K562 (cell line): ENCODE measurements around the gene SH3BP5L. TPM values are rescaled to one million over a fixed set of nuclear protein-coding genes. Genes with fewer than 3 reads are reported as not detected.

Experiments used
- ATAC-seq: fragments of 200-7000 bp; cut with Tn5 transposase; 3 replicates; pipeline ENCODE4 v1.9.1; 2020; ENCODE audit warnings: moderate library complexity
- Bru-seq: library from RNA; stranded (reverse); fragments of 400-500 nt; gene quantifications from one replicate; lab custom pipeline; 2021; lab: Mats Ljungman, UMichigan
- BruChase-seq, 2 experiments: library from RNA; stranded (reverse); fragments of 400-500 nt; gene quantifications; one replicate each; lab custom pipeline; 2021; lab: Mats Ljungman, UMichigan
- BruUV-seq: library from RNA; stranded (reverse); fragments of 400-500 nt; replicated peaks from 2 replicates; lab custom pipeline; 2021; lab: Mats Ljungman, UMichigan
- CTCF ChIA-PET: fragments of 300-600 bp; formaldehyde crosslinking; extraction: SDS; loops from one replicate; lab custom pipeline; 2021; ENCODE audit warnings: low intra/inter-chr PET ratio; lab: Yijun Ruan, JAX
- POLR2A ChIA-PET: fragments of 300-600, 350-650 bp; sonication (Branson Sonifier 250); formaldehyde crosslinking; extraction: SDS; loops from one replicate; lab custom pipeline; 2021; ENCODE audit warnings: antibody characterized with exemption, inconsistent platforms; lab: Yijun Ruan, JAX
- DNase-seq, 4 experiments: peaks; one replicate each; pipeline versions ENCODE4 v3.0.0 to v3.0.0-alpha.2; 2011 to 2018; ENCODE audit warnings: low spot score in 3 of 4, mixed read lengths in 3 of 4; ENCODE audit errors: extremely low read depth in 1 of 4
- FAIRE-seq: peaks from 2 replicates; lab custom pipeline; 2011; peaks lifted over from hg19 to GRCh38; lab: Jason Lieb, UNC
- H2AFZ ChIP-seq: 2 replicates; pipeline ENCODE4 v1.6.0; 2011; ENCODE audit warnings: low read depth, low read length, control low read depth, inconsistent platforms
- H3K27ac ChIP-seq: fragments of 200-600 bp; 3 replicates; pipeline ENCODE4 v1.8.0; 2011; ENCODE audit warnings: low read depth, mild to moderate bottlenecking, control low read depth, inconsistent platforms, low read length, moderate library complexity, mixed read lengths; ENCODE audit errors: extremely low read depth
- H3K27me3 ChIP-seq, 2 experiments: fragments of 300-600 bp in 1 of 2; 2 replicates in 1 of 2; 3 replicates in 1 of 2; pipeline versions ENCODE4 v1.6.0 to v1.8.0; 2011; ENCODE audit warnings: inconsistent platforms in 2 of 2, low read length in 2 of 2, mild to moderate bottlenecking in 1 of 2, mixed read lengths in 1 of 2, moderate library complexity in 1 of 2; ENCODE audit not compliant: control insufficient read depth in 2 of 2, insufficient read depth in 2 of 2
- H3K36me3 ChIP-seq: fragments of 300-600 bp; 3 replicates; pipeline ENCODE4 v1.8.0; 2011; ENCODE audit warnings: mild to moderate bottlenecking, low read length, inconsistent platforms; ENCODE audit not compliant: control insufficient read depth, insufficient read depth
- H3K4me1 ChIP-seq, 2 experiments: fragments of 200-600 bp in 1 of 2; replicated peaks in 1 of 2; 2 replicates in 1 of 2; 3 replicates in 1 of 2; pipeline versions ENCODE4 v1.5.1 to v1.8.0; 2011; ENCODE audit warnings: inconsistent platforms in 2 of 2, low read length in 2 of 2, mild to moderate bottlenecking in 1 of 2, mixed read lengths in 1 of 2, moderate library complexity in 1 of 2; ENCODE audit not compliant: control insufficient read depth in 2 of 2, insufficient read depth in 2 of 2
- H3K4me2 ChIP-seq: 2 replicates; pipeline ENCODE4 v1.6.1; 2011; ENCODE audit warnings: low read length, control low read depth, inconsistent platforms, mixed read lengths; ENCODE audit not compliant: insufficient read depth
- H3K4me3 ChIP-seq: fragments of 200-600 bp; sonication (generic), shearing (Covaris generic); 2 replicates; pipeline ENCODE4 v1.5.1; 2016; ENCODE audit warnings: control low read depth, inconsistent platforms
- H3K79me2 ChIP-seq: fragments of 200-600 bp; 3 replicates; pipeline ENCODE4 v1.8.0; 2011; ENCODE audit warnings: low read length, inconsistent platforms; ENCODE audit not compliant: control insufficient read depth, insufficient read depth
- H3K9ac ChIP-seq, 2 experiments: 2 replicates each; pipeline versions ENCODE4 v1.6.0 to v1.6.1; 2011; ENCODE audit warnings: low read depth in 2 of 2, low read length in 2 of 2, control low read depth in 1 of 2, inconsistent platforms in 1 of 2, mild to moderate bottlenecking in 1 of 2, mixed read lengths in 1 of 2; ENCODE audit not compliant: insufficient read depth in 1 of 2
- H3K9me1 ChIP-seq: one replicate; pipeline ENCODE4 v1.6.0; 2011; ENCODE audit warnings: inconsistent platforms, mild to moderate bottlenecking, low read length, moderate library complexity; ENCODE audit not compliant: control insufficient read depth, insufficient read depth
- H3K9me3 ChIP-seq: replicated peaks from 2 replicates; pipeline ENCODE4 v1.5.1; 2011; ENCODE audit warnings: low read depth, low read length, inconsistent platforms; ENCODE audit not compliant: control insufficient read depth, insufficient read depth
- H4K20me1 ChIP-seq: replicated peaks from 2 replicates; pipeline ENCODE4 v1.6.1; 2011; ENCODE audit warnings: low read length, inconsistent platforms, mixed read lengths; ENCODE audit not compliant: control insufficient read depth, insufficient read depth
- ATF2 ChIP-seq: sonication (generic); formaldehyde crosslinking; IDR thresholded peaks from 2 replicates; pipeline ENCODE4 v1.8.1; 2022; ENCODE audit warnings: missing genetic modification reagents
- ELK1 ChIP-seq: sonication (generic); formaldehyde crosslinking; IDR thresholded peaks from 2 replicates; pipeline ENCODE4 v1.8.1; 2022; ENCODE audit warnings: missing genetic modification reagents
- HNRNPK ChIP-seq: fragments of 200-400 bp; formaldehyde crosslinking; IDR thresholded peaks from one replicate; pipeline ENCODE4 v1.6.1; 2018; ENCODE audit warnings: mild to moderate bottlenecking, low read depth, low read length; ENCODE audit not compliant: poor library complexity, severe bottlenecking
- ILK ChIP-seq: fragments of 450-650 bp; IDR thresholded peaks from 2 replicates; pipeline ENCODE4 v1.6.1; 2016; ENCODE audit warnings: missing genetic modification characterization, low read depth, mild to moderate bottlenecking, missing compliant biosample characterization, moderate library complexity, borderline replicate concordance
- KDM5B ChIP-seq: fragments of 200-600 bp; sonication (generic); IDR thresholded peaks from 2 replicates; pipeline ENCODE4 v1.6.1; 2012; ENCODE audit warnings: low read depth, mild to moderate bottlenecking, moderate library complexity, low read length, control low read depth, inconsistent platforms; ENCODE audit not compliant: insufficient replicate concordance
- NFIC ChIP-seq: fragments of 450-650 bp; IDR thresholded peaks from 2 replicates; pipeline ENCODE4 v1.6.1; 2017; ENCODE audit warnings: mild to moderate bottlenecking, inconsistent platforms
- PYGO2 ChIP-seq: fragments of 450-650 bp; IDR thresholded peaks from 2 replicates; pipeline ENCODE4 v1.6.1; 2016; ENCODE audit warnings: mild to moderate bottlenecking, missing genetic modification characterization, moderate library complexity, missing compliant biosample characterization
- THRB ChIP-seq: fragments of 450-650 bp; formaldehyde crosslinking; conservative IDR thresholded peaks from 2 replicates; pipeline ENCODE4 v1.4.0; 2022; ENCODE audit warnings: mild to moderate bottlenecking, missing genetic modification characterization
- U2AF1 ChIP-seq: fragments of 200-400 bp; formaldehyde crosslinking; optimal IDR thresholded peaks from 2 replicates; pipeline ENCODE3; 2017; ENCODE audit warnings: mild to moderate bottlenecking, low read depth, low read length, moderate library complexity
- XRCC3 ChIP-seq: fragments of 450-650 bp; IDR thresholded peaks from 2 replicates; pipeline ENCODE4 v1.6.1; 2017; ENCODE audit warnings: mild to moderate bottlenecking, moderate library complexity
- ZNF282 ChIP-seq: sonication (generic); formaldehyde crosslinking; IDR thresholded peaks from 2 replicates; pipeline ENCODE4 v1.8.1; 2023; ENCODE audit warnings: missing genetic modification reagents
- WGBS: fragments of 100-300 bp; shearing (Covaris generic); methylation state at CpG from one replicate; pipeline ENCODE4 v1.1.6; 2016; ENCODE audit warnings: low coverage, mixed read lengths; ENCODE audit not compliant: insufficient coverage; ENCODE audit errors: missing lambda C conversion rate; 5-methylcytosine and 5-hydroxymethylcytosine counted together
- in situ Hi-C: fragments of 300-500 bp; cut with MboI; formaldehyde crosslinking; loops from 4 replicates; pipeline ENCODE4 v1.15.0; 2018; ENCODE audit warnings: inconsistent platforms, mixed read lengths
- intact Hi-C: fragments of 100-400 bp; cut with micrococcal nuclease; formaldehyde crosslinking; loops from 2 replicates; pipeline ENCODE4 v1.14.2; 2022
- long read RNA-seq, 3 experiments: library from polyadenylated mRNA in 2 of 3; library from RNA in 1 of 3; unstranded in 2 of 3; stranded (forward) in 1 of 3; transcript quantifications; one replicate each; pipeline ENCODE4 v2.0.0, GENCODE V29; 2019 to 2022
- polyA minus RNA-seq, 3 experiments: library from RNA; depleted of rRNA, polyadenylated mRNA; stranded (reverse); fragments of >200 nt; gene quantifications; 2 replicates each; pipeline ENCODE4 v1.2.3, GENCODE V29; 2011
- polyA plus RNA-seq, 8 experiments: library from polyadenylated mRNA; depleted of rRNA in 4 of 8; stranded (reverse) in 5 of 8; unstranded in 3 of 8; fragments of >200 nt; fragmentation: Nextera tagmentation in 2 of 8; fragmentation: Illumina TruSeq in 1 of 8; extraction: Ambion mirVana in 2 of 8; extraction: Trizol in 1 of 8; gene quantifications; 2 replicates each; pipeline versions ENCODE4 v1.2.1 to v1.2.3, GENCODE V29; 2011 to 2014; ENCODE audit warnings: inconsistent platforms in 1 of 8, missing spikeins in 1 of 8
- total RNA-seq, 7 experiments: library from RNA; depleted of rRNA in 6 of 7; stranded (reverse); fragments of >200 nt in 6 of 7; fragmentation: Illumina TruSeq in 2 of 7; extraction: Trizol in 2 of 7; gene quantifications; 2 replicates each; pipeline versions ENCODE4 v1.2.1 to v1.2.3, GENCODE V29; 2011 to 2021; ENCODE audit warnings: low replicate concordance in 1 of 7

Gene SH3BP5L
- total RNA-seq (2011; cell fraction: chromatin; rRNA removed; ENCODE audit: low replicate concordance), result 51.2 and 69.6 TPM in 2 replicates
- 41.5 and 45.0 TPM in 2 replicates for total RNA-seq (2011; cell fraction: nucleolus; rRNA removed)
- 64.2 and 69.8 TPM in 2 replicates for total RNA-seq (2011; cell fraction: nucleoplasm; rRNA removed)
- total RNA-seq (2014; rRNA removed) (22.0 and 22.5 TPM in 2 replicates), total RNA-seq (2014; rRNA removed; fragmentation: Illumina TruSeq; extraction: Trizol) (9.3 and 10.3 TPM in 2 replicates), total RNA-seq (2015; rRNA removed; fragmentation: Illumina TruSeq; extraction: Trizol) (15.4 and 15.8 TPM in 2 replicates), total RNA-seq (2021) (21.2 and 26.5 TPM in 2 replicates), polyA plus RNA-seq (2011; rRNA removed) (16.1 and 20.2 TPM in 2 replicates), polyA plus RNA-seq (2014; fragmentation: Illumina TruSeq; extraction: Trizol) (15.7 and 20.2 TPM in 2 replicates), polyA plus RNA-seq (2014; fragmentation: Nextera tagmentation; extraction: Ambion mirVana) (1 to 10 TPM; 1.9 to 2.7 TPM), polyA plus RNA-seq (2014; rRNA removed) (18.8 and 20.7 TPM in 2 replicates), polyA minus RNA-seq (2011; rRNA and poly(A)+ RNA removed) (17.2 and 18.0 TPM in 2 replicates), Bru-seq, nascent RNA (percentile 75 among the genes with signal in this experiment), BruChase-seq, experiment 1, labeled RNA remaining after a 2-hour chase (percentile 75 among the genes with signal in this experiment), BruChase-seq, experiment 2, labeled RNA remaining after a 6-hour chase (percentile 72 among the genes with signal in this experiment)
- polyA plus RNA-seq (2011; cell fraction: cytosol; rRNA removed), result 23.0 and 29.3 TPM in 2 replicates
- polyA plus RNA-seq (2011; cell fraction: nucleus; rRNA removed), result 59.0 and 59.2 TPM in 2 replicates
- polyA plus RNA-seq (2012), result 15.5 and 18.3 TPM in 2 replicates
- 9.8 and 10.9 TPM in 2 replicates for polyA minus RNA-seq (2011; cell fraction: cytosol; rRNA and poly(A)+ RNA removed)
- 22.5 and 28.8 TPM in 2 replicates for polyA minus RNA-seq (2011; cell fraction: nucleus; rRNA and poly(A)+ RNA removed)
- long read RNA-seq, experiment 1, partial matches to known transcripts, result 6 of 12 reads
- long read RNA-seq, experiment 1, other reads (novel, unspliced or antisense), result 3 of 12 reads
- long read RNA-seq, experiment 2, transcript SH3BP5L-201 (7 exons, 3,861 nt), result major isoform, 12 of 40 reads
- long read RNA-seq, experiment 2, partial matches to known transcripts, result 23 of 40 reads
- long read RNA-seq, experiment 2, other reads (novel, unspliced or antisense), result 4 of 40 reads
- long read RNA-seq, experiment 3, result 0 reads

GRCh38 chr1:248825909-248826760 lies at the start of gene SH3BP5L:
SH3BP5L (minus strand) TSS chr1:248825915; CDS start chr1:248824935, 980 bp downstream.
- peak; percentile 92 for FAIRE-seq
- Histone ChIP-seq H3K9me1 (no peaks in the 10 kb centered on the region), H3K27me3 (no peaks in the 10 kb centered on the region), H3K9me3 (0 out of 2 replicates have a peak, but pooled peaks cover under 1% of the 10 kb centered on the region), H4K20me1 (no peaks in the 10 kb centered on the region; the same call in 1 of the 2 replicates), H3K36me3 (peaks cover 36% of the 10 kb centered on the region; the same call in 2 of the 3 replicates), H3K4me1 (peaks cover 29 to 50% of the 10 kb centered on the region in 2 experiments), H3K79me2 (peaks cover 43% of the 10 kb centered on the region), H3K9ac (peak within 1 kb of the TSS; percentile 99 to 100), H3K4me2 (peak within 1 kb of the TSS; percentile 100), H2AFZ (peak within 1 kb of the TSS; percentile 99), H3K4me3 (peak within 1 kb of the TSS; percentile 90), H3K27ac (peak within 1 kb of the TSS; percentile 99)
- intact Hi-C loops (loop anchor here (1.0 to 5.0 kb wide), 3 partner anchors 12 to 969 kb away; partner anchors contain the start of genes PGBD2, TRIM58 and ZNF672), in situ Hi-C loops (no loop called here)
- BruUV-seq, result TSS peak; percentile 93
- CTCF ChIA-PET, result interaction anchor here (0.6 to 1.5 kb wide), 3 partner anchors 80 to 969 kb away, joined by 3 read pairs; partner anchors contain the start of gene TRIM58
- ATAC-seq, result peak; percentile 90
- DNase-seq, result peak; percentile 88 to 98 (median 92)
- POLR2A ChIA-PET, result interaction anchor here (0.6 to 6.8 kb wide), 10 partner anchors 9 to 973 kb away, joined by 3 to 78 read pairs (median 4); partner anchors contain the start of genes ZNF672 and ZNF692
- under 1% methylated on average over 52 of the region's 56 CpGs for WGBS
- TF ChIP-seq THRB (CRISPR knock-in tag) (no peak), KDM5B (no peak), NFIC (0 out of 2 replicates have a peak, but pooled peaks have one; percentile 32), ZNF282 (CRISPR knock-in tag) (no peak), XRCC3 (no peak), ELK1 (CRISPR knock-in tag) (no peak), ILK (tag) (no peak), U2AF1 (no peak), ATF2 (CRISPR knock-in tag) (no peak), HNRNPK (no peak), PYGO2 (tag) (no peak)
